ENCODE data around the gene CASKIN2. TPM values are rescaled to one million over a fixed set of nuclear protein-coding genes. Genes with fewer than 3 reads are reported as not detected.
"Not testable (repeated sequence)": the region's sequence is repeated elsewhere in the genome, so short reads cannot be mapped to it uniquely, and the experiment has no call there.

Gene CASKIN2
- total RNA-seq, 1 donor = 9.5 TPM

GRCh38 chr17:75486151-75486550 lies 29.2 kb downstream of the CASKIN2 start:
- no peak for DNase-seq (ENCODE audit: low read depth)
- no peak overlapping the region for H3K4me3 ChIP-seq (ENCODE audit: low read depth, low read length)

GRCh38 chr17:75485688-75486087 lies 29.6 kb downstream of the CASKIN2 start:
- no peak overlapping the region for H3K4me3 ChIP-seq (ENCODE audit: low read depth, low read length)
- DNase-seq (ENCODE audit: low read depth) = no peak
- no peak for TF ChIP-seq CTCF (IDR thresholded peaks at IDR 0.05; ENCODE audit: insufficient read depth, low read depth, low read length)

More at GRCh38 chr17:75486151-75486550, 29.2 kb downstream of the CASKIN2 start:
- no peak for TF ChIP-seq CTCF (IDR thresholded peaks at IDR 0.05; ENCODE audit: insufficient read depth, low read depth, low read length)

GRCh38 chr17:75482098-75482942 lies 33.0 kb downstream of the CASKIN2 start:
- DNase-seq (ENCODE audit: low read depth) = no peak
- TF ChIP-seq CTCF (IDR thresholded peaks at IDR 0.05; ENCODE audit: insufficient read depth, low read depth, low read length) = no peak
- H3K4me3 ChIP-seq (ENCODE audit: low read depth, low read length) = no peak overlapping the region

GRCh38 chr17:75481194-75482068 lies 33.9 kb downstream of the CASKIN2 start:
- H3K4me3 ChIP-seq (ENCODE audit: low read depth, low read length) = no peak overlapping the region
- DNase-seq (ENCODE audit: low read depth) = peak; percentile 23

GRCh38 chr17:75480281-75480680 lies 35.1 kb downstream of the CASKIN2 start:
- H3K4me3 ChIP-seq (ENCODE audit: low read depth, low read length) = no peak overlapping the region
- DNase-seq (ENCODE audit: low read depth) = no peak
- TF ChIP-seq CTCF (IDR thresholded peaks at IDR 0.05; ENCODE audit: insufficient read depth, low read depth, low read length) = no peak

More at GRCh38 chr17:75481194-75482068, 33.9 kb downstream of the CASKIN2 start:
- TF ChIP-seq CTCF (IDR thresholded peaks at IDR 0.05; ENCODE audit: insufficient read depth, low read depth, low read length) = no peak

- no peak for TF ChIP-seq CTCF (IDR thresholded peaks at IDR 0.05; ENCODE audit: insufficient read depth, low read depth, low read length)
- DNase-seq (ENCODE audit: low read depth) = peak; percentile 44
- H3K4me3 ChIP-seq (ENCODE audit: low read depth, low read length) = no peak overlapping the region
These were observed 36.8 kb downstream of the CASKIN2 start for GRCh38 chr17:75478508-75478907.

- not testable (repeated sequence) for DNase-seq (ENCODE audit: low read depth); H3K4me3 ChIP-seq (ENCODE audit: low read depth, low read length)
These were observed 37.9 kb downstream of the CASKIN2 start for GRCh38 chr17:75477490-75477862.
